MM.1S (cell line): ENCODE results near the gene SYTL3.
A peak's percentile ranks its signal among the peaks of the same experiment; 100 is the strongest.

Experiments
- DNase-seq: peaks from one replicate; pipeline ENCODE4 v3.0.0-alpha.2; 2015
- H2AFZ ChIP-seq: fragments of 300-600 bp; sonication (generic); 2 replicates; pipeline ENCODE4 v1.6.0; 2016; ENCODE audit warnings: antibody characterized with exemption, low read length
- H3F3A ChIP-seq: fragments of 300-600 bp; sonication (generic); 2 replicates; pipeline ENCODE4 v1.6.1; 2016; ENCODE audit warnings: mild to moderate bottlenecking, antibody characterized with exemption, low read length, moderate library complexity, mixed read lengths; ENCODE audit not compliant: insufficient read depth
- H3K27ac ChIP-seq: fragments of 300-600 bp; sonication (generic); 2 replicates; pipeline ENCODE4 v1.5.1; 2016; ENCODE audit warnings: mild to moderate bottlenecking, low read length
- H3K27me3 ChIP-seq: fragments of 300-600 bp; sonication (generic); replicated peaks from 2 replicates; pipeline ENCODE4 v1.6.0; 2016; ENCODE audit warnings: low read length; ENCODE audit not compliant: insufficient read depth
- H3K36me3 ChIP-seq: fragments of 300-600 bp; sonication (generic); replicated peaks from 2 replicates; pipeline ENCODE4 v1.6.1; 2016; ENCODE audit warnings: mild to moderate bottlenecking, low read length, mixed read lengths; ENCODE audit not compliant: insufficient read depth
- H3K4me1 ChIP-seq: fragments of 300-600 bp; sonication (generic); 2 replicates; pipeline ENCODE4 v1.6.1; 2016; ENCODE audit warnings: low read length, mixed read lengths
- H3K4me2 ChIP-seq: fragments of 300-600 bp; sonication (generic); 2 replicates; pipeline ENCODE4 v1.6.0; 2016; ENCODE audit warnings: low read depth, low read length
- H3K4me3 ChIP-seq: fragments of 300-600 bp; sonication (generic); 2 replicates; pipeline ENCODE4 v1.5.1; 2016; ENCODE audit warnings: low read length, mixed read lengths
- H3K79me2 ChIP-seq: fragments of 300-600 bp; sonication (generic); 2 replicates; pipeline ENCODE4 v1.6.1; 2016; ENCODE audit warnings: mixed run types, low read length, mixed read lengths
- H3K9ac ChIP-seq: fragments of 300-600 bp; sonication (generic); 2 replicates; pipeline ENCODE4 v1.6.1; 2016; ENCODE audit warnings: low read length, mixed read lengths
- H3K9me2 ChIP-seq: fragments of 300-600 bp; sonication (generic); replicated peaks from 2 replicates; pipeline ENCODE4 v1.6.1; 2016; ENCODE audit warnings: mild to moderate bottlenecking, low read length, mixed read lengths; ENCODE audit not compliant: insufficient read depth
- H3K9me3 ChIP-seq: fragments of 300-600 bp; sonication (generic); replicated peaks from 2 replicates; pipeline ENCODE4 v1.6.1; 2016; ENCODE audit warnings: mild to moderate bottlenecking, low read length, mixed read lengths; ENCODE audit not compliant: insufficient read depth
- H4K20me1 ChIP-seq: fragments of 300-600 bp; sonication (generic); 2 replicates; pipeline ENCODE4 v1.6.1; 2016; ENCODE audit warnings: mild to moderate bottlenecking, low read length, moderate library complexity, mixed read lengths; ENCODE audit not compliant: insufficient read depth
- EZH2 ChIP-seq: fragments of 300-600 bp; sonication (generic); optimal IDR thresholded peaks from 2 replicates; pipeline ENCODE3; 2017; ENCODE audit warnings: low read depth, mild to moderate bottlenecking, antibody characterized with exemption, low read length, mixed read lengths
- EZH2phosphoT487 ChIP-seq: fragments of 300-600 bp; sonication (generic); IDR thresholded peaks from 2 replicates; pipeline ENCODE4 v1.6.1; 2018; ENCODE audit warnings: antibody characterized with exemption, low read length
- TF ChIP-seq, protein P1 (sequence below): fragments of 300-600 bp; sonication (generic); IDR thresholded peaks from 2 replicates; pipeline ENCODE4 v1.5.1; 2016; ENCODE audit warnings: antibody characterized with exemption, low read length, mixed read lengths

Gene SYTL3

DNA sequence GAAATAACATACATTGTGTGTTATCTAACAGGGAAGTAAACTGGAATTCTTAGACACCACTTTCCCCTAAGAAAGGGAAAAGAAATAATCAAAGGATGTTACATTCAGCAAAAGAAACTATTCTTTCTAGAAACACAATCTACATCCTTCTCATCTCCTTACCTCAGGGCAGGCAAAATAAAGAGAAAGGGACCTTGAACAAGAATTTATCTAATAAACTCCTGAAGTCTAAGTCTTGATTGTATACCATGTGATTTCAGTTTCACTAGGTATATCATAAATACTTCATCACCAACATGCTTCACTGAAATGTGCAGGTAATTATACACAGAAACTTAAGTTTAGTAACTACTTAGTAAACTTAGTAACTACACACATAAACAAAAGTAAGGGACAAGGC is 154.4 kb downstream of the SYTL3 start:
- Histone ChIP-seq H3K36me3 (no peaks in the 10 kb centered on the region; the same call in 1 of the 2 replicates), H3K27me3 (no peaks in the 10 kb centered on the region), H4K20me1 (no peaks in the 10 kb centered on the region; the same call in 1 of the 2 replicates), H3K4me3 (peak overlapping the region; percentile 11; the same call in 1 of the 2 replicates), H3K4me1 (peaks cover 16% of the 10 kb centered on the region), H3K4me2 (peak overlapping the region; percentile 78), H3K27ac (peak overlapping the region; percentile 87), H3K9ac (peak overlapping the region; percentile 34; the same call in 1 of the 2 replicates), H3K9me2 (no peaks in the 10 kb centered on the region), H3F3A (peaks cover 9% of the 10 kb centered on the region), H2AFZ (no peak overlapping the region), H3K79me2 (peaks cover 92% of the 10 kb centered on the region), H3K9me3 (no peaks in the 10 kb centered on the region)
- no peak for DNase-seq
- TF ChIP-seq EZH2phosphoT487 (no peak), EZH2 (no peak)
- TF ChIP-seq, protein P1, sequence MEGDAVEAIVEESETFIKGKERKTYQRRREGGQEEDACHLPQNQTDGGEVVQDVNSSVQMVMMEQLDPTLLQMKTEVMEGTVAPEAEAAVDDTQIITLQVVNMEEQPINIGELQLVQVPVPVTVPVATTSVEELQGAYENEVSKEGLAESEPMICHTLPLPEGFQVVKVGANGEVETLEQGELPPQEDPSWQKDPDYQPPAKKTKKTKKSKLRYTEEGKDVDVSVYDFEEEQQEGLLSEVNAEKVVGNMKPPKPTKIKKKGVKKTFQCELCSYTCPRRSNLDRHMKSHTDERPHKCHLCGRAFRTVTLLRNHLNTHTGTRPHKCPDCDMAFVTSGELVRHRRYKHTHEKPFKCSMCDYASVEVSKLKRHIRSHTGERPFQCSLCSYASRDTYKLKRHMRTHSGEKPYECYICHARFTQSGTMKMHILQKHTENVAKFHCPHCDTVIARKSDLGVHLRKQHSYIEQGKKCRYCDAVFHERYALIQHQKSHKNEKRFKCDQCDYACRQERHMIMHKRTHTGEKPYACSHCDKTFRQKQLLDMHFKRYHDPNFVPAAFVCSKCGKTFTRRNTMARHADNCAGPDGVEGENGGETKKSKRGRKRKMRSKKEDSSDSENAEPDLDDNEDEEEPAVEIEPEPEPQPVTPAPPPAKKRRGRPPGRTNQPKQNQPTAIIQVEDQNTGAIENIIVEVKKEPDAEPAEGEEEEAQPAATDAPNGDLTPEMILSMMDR = no peak

DNA sequence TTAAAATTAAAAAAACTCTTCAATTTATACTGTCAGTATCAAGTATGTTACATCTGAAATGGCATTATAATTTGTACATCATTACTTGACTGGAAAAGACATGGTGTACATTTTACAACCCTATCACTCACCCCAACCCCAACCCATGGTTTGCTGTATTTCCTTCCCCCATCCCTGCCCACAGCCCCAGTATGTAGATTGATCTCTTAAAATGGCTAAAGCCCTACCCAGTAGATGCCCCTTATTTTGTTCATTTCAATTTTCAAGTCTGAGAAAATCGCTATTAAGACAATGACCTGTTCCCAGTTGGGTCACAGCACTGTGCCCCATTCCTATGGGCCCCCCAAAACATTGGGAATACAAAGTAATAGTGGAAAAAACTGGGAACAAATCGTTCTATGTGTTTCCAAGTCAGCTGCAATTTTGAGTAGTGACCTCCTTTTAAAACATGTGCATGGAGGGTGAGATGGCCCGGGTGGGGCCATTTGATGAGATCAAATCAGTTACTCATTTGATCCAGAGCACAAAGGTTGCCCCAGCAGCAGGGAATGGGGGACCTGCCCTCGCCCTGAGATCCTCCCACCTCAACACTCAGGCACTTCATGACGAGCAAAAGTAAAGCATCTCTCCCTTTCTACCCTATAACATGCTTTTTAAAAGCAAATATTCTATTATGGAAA is 156.0 kb downstream of the SYTL3 start:
- DNase-seq = no peak
- no peak overlapping the region for H3K9ac ChIP-seq
- no peaks in the 10 kb centered on the region; the same call in 1 of the 2 replicates for H4K20me1 ChIP-seq
- no peak overlapping the region for H3K4me3 ChIP-seq
- no peak overlapping the region for H2AFZ ChIP-seq
- peaks cover 9% of the 10 kb centered on the region for H3F3A ChIP-seq
- no peak overlapping the region for H3K27ac ChIP-seq
- H3K4me2 ChIP-seq = no peak overlapping the region
- peaks cover 16% of the 10 kb centered on the region for H3K4me1 ChIP-seq
- no peaks in the 10 kb centered on the region for H3K9me2 ChIP-seq
- TF ChIP-seq, protein P1 = no peak
- no peak for TF ChIP-seq EZH2phosphoT487
- no peak for TF ChIP-seq EZH2
- H3K27me3 ChIP-seq = no peaks in the 10 kb centered on the region
- H3K79me2 ChIP-seq = peaks cover 92% of the 10 kb centered on the region
- no peaks in the 10 kb centered on the region; the same call in 1 of the 2 replicates for H3K36me3 ChIP-seq
- no peaks in the 10 kb centered on the region for H3K9me3 ChIP-seq

DNA sequence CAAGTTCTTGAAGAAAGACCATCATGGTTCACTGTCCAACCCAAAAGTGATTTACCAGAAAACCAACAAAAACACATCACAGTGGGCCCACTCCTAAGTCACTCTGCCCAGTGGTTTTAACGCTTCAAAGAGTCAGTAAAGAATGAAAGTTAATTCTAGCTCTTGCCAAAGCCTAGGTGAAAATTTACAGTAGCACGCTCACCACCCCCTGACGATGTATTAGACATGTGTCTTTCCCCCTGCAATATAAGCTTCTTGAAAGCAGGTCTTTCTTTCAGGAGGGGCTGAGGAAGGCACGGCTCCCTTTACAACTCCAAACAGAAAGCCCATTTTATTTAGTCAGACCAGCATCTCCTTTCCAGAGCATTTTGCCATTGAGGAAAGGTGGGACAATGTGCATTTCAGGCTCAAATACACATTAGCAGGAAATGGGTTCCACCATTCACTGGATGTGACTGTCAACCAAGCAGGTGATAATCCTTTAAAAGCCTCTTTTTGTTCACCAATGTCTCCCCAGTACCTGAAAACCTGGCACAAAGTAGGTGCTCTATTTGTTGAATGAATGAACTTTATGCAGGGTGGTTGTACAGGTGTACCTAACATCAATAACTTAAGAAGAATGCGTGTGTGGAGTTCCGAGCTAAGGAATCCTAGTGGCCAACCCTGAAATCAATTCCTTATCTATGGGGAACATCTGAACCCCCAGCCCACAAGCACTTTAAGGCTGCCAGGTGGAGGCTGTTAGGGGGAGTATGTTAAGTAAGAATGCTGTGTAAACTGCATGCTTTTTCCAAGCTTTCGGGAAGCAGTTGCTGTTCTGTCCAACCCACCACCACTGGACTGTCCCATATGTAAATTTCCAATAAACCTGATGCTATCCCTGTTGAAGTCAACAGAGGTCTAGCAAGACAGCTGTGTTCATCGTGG is 157.9 kb downstream of the SYTL3 start:
- Histone ChIP-seq H3K27ac (no peak overlapping the region), H3K9me2 (no peaks in the 10 kb centered on the region), H3F3A (peaks cover 9% of the 10 kb centered on the region), H3K27me3 (no peaks in the 10 kb centered on the region), H3K9me3 (no peaks in the 10 kb centered on the region), H3K9ac (no peak overlapping the region), H3K79me2 (peaks cover 92% of the 10 kb centered on the region), H3K4me1 (peaks cover 17% of the 10 kb centered on the region), H3K36me3 (no peaks in the 10 kb centered on the region; the same call in 1 of the 2 replicates), H3K4me3 (no peak overlapping the region), H3K4me2 (no peak overlapping the region), H4K20me1 (peaks cover 2% of the 10 kb centered on the region; the same call in 1 of the 2 replicates), H2AFZ (no peak overlapping the region)
- no peak for TF ChIP-seq EZH2phosphoT487
- DNase-seq = no peak
